ENCODE results near the gene NADK2. TPM values are rescaled to one million over a fixed set of nuclear protein-coding genes. Genes with fewer than 3 reads are reported as not detected.
A peak's percentile ranks its signal among the peaks of the same experiment; 100 is the strongest.

NADK2 gene
- total and polyA plus RNA-seq, 9 of the 15 experiments (the other 6 are each of a cell fraction or from before 2014, with no cell fraction given): 10.6 to 41.0 (median 24.0) TPM

DNA sequence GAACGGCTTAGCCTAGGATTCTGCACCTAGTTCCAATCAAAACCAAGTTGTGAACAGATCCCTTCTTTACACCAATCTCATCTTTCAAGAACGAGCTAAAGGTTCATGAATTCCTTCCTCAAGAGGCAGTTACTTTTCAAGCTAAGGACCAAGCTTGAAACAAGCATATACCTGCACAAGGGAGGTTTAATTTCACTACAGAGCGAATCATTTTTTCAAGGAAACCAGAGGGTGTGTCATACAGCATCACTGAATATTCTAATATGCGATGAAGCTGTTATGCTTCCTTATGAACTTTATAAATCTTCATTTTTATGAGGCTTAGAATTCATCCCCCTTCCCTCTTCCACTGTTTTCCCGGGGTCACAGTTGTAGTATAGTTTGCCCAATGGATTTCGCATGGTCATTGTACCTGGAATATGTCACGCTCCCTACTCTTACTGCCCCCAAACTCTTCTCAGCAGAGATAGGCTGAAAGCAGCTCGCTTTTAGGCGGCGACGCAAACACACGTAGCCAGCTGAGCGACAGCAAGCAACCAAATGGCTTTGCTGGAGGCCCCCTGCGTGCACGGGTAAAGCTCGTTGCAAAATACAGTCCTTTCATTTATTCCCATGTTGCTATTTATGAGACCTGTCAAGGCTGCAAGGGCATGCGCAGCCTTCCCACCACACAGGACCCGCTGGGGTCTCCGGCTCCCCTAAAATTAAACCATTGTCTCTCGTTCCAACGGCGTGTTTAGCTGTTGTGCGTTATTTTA is 90.9 kb downstream of the NADK2 start (continued):
- TF ChIP-seq MYBL2 (IDR thresholded peaks at IDR 0.05; ENCODE audit: low read depth) (no peak), MYBL2 (CRISPR knock-in tag; IDR thresholded peaks at IDR 0.05; ENCODE audit: borderline replicate concordance) (no peak), PHF21A (IDR thresholded peaks at IDR 0.05; ENCODE audit: borderline replicate concordance, low read depth) (no peak), MTF1 (CRISPR knock-in tag; IDR thresholded peaks at IDR 0.05; ENCODE audit: borderline replicate concordance) (no peak), TARDBP (IDR thresholded peaks at IDR 0.05) (no peak), TAF7 (tag; IDR thresholded peaks at IDR 0.05) (peak; percentile 8; the same call in 1 of the 2 replicates), MECOM (CRISPR knock-in tag; IDR thresholded peaks at IDR 0.05) (no peak), SIN3A (IDR thresholded peaks at IDR 0.05; ENCODE audit: borderline replicate concordance in 2 of 2, control insufficient read depth in 1 of 2, low read depth in 2 of 2, low read length in 2 of 2) (peak in 1 of 2 experiments; percentile 95; a peak in 1 of 4 replicates), PHF8 (IDR thresholded peaks at IDR 0.05; ENCODE audit: borderline replicate concordance, low read length) (peak; percentile 58; the same call in 1 of the 2 replicates), CBFA2T3 (IDR thresholded peaks at IDR 0.05) (no peak), XRCC4 (IDR thresholded peaks at IDR 0.05; ENCODE audit: extremely low read depth, insufficient read depth, insufficient read length) (no peak), MYC (IDR thresholded peaks at IDR 0.05; ENCODE audit: low read depth, low read length) (peak; percentile 84), MYC (CRISPR knock-in tag; IDR thresholded peaks at IDR 0.05; ENCODE audit: borderline replicate concordance, low read depth) (no peak), PPARD (CRISPR knock-in tag; IDR thresholded peaks at IDR 0.05) (no peak), MYNN (IDR thresholded peaks at IDR 0.05) (no peak), MYNN (CRISPR knock-in tag; IDR thresholded peaks at IDR 0.05) (no peak), HDAC8 (tag; IDR thresholded peaks at IDR 0.05) (no peak), ELF1 (tag; IDR thresholded peaks at IDR 0.05) (no peak), ZBTB8A (IDR thresholded peaks at IDR 0.05; ENCODE audit: partially characterized antibody) (no peak), NBN (IDR thresholded peaks at IDR 0.05; ENCODE audit: low read depth) (peak; percentile 64; the same call in 1 of the 2 replicates), PML (IDR thresholded peaks at IDR 0.05; ENCODE audit: low read length) (peak; percentile 42), TCF7L2 (IDR thresholded peaks at IDR 0.05; ENCODE audit: low read depth, low read length) (no peak), MCM7 (IDR thresholded peaks at IDR 0.05) (no peak)
- TF ChIP-seq, protein P1, sequence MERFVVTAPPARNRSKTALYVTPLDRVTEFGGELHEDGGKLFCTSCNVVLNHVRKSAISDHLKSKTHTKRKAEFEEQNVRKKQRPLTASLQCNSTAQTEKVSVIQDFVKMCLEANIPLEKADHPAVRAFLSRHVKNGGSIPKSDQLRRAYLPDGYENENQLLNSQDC (CRISPR knock-in tag; IDR thresholded peaks at IDR 0.05): no peak
- TF ChIP-seq, protein P2, sequence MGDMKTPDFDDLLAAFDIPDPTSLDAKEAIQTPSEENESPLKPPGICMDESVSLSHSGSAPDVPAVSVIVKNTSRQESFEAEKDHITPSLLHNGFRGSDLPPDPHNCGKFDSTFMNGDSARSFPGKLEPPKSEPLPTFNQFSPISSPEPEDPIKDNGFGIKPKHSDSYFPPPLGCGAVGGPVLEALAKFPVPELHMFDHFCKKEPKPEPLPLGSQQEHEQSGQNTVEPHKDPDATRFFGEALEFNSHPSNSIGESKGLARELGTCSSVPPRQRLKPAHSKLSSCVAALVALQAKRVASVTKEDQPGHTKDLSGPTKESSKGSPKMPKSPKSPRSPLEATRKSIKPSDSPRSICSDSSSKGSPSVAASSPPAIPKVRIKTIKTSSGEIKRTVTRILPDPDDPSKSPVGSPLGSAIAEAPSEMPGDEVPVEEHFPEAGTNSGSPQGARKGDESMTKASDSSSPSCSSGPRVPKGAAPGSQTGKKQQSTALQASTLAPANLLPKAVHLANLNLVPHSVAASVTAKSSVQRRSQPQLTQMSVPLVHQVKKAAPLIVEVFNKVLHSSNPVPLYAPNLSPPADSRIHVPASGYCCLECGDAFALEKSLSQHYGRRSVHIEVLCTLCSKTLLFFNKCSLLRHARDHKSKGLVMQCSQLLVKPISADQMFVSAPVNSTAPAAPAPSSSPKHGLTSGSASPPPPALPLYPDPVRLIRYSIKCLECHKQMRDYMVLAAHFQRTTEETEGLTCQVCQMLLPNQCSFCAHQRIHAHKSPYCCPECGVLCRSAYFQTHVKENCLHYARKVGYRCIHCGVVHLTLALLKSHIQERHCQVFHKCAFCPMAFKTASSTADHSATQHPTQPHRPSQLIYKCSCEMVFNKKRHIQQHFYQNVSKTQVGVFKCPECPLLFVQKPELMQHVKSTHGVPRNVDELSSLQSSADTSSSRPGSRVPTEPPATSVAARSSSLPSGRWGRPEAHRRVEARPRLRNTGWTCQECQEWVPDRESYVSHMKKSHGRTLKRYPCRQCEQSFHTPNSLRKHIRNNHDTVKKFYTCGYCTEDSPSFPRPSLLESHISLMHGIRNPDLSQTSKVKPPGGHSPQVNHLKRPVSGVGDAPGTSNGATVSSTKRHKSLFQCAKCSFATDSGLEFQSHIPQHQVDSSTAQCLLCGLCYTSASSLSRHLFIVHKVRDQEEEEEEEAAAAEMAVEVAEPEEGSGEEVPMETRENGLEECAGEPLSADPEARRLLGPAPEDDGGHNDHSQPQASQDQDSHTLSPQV (IDR thresholded peaks at IDR 0.05): no peak
- TF ChIP-seq, protein P3, sequence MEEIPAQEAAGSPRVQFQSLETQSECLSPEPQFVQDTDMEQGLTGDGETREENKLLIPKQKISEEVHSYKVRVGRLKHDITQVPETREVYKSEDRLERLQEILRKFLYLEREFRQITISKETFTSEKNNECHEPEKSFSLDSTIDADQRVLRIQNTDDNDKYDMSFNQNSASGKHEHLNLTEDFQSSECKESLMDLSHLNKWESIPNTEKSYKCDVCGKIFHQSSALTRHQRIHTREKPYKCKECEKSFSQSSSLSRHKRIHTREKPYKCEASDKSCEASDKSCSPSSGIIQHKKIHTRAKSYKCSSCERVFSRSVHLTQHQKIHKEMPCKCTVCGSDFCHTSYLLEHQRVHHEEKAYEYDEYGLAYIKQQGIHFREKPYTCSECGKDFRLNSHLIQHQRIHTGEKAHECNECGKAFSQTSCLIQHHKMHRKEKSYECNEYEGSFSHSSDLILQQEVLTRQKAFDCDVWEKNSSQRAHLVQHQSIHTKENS (CRISPR knock-in tag; IDR thresholded peaks at IDR 0.05): no peak

Data from K562 (cell line).